ENCODE results near the gene TRAF4. TPM values are rescaled to one million over a fixed set of nuclear protein-coding genes. Genes with fewer than 3 reads are reported as not detected.

TRAF4 gene
- total and polyA plus RNA-seq, 2 experiments from 2014 or later, result 66.2 to 99.5 TPM

- H4K20me1 ChIP-seq (ENCODE audit: insufficient read depth, poor library complexity, severe bottlenecking), result peaks cover 23% of the 10 kb centered on the region
- peak overlapping the region; percentile 94 for H3K27ac ChIP-seq
- no peaks in the 10 kb centered on the region for H3K27me3 ChIP-seq
- no peaks in the 10 kb centered on the region for H3K36me3 ChIP-seq (replicated peaks; ENCODE audit: insufficient read depth, low read depth)
- H3K79me2 ChIP-seq, result peaks cover 43% of the 10 kb centered on the region
- H3K4me1 ChIP-seq (ENCODE audit: insufficient read depth), result peaks cover 38% of the 10 kb centered on the region
- H3K4me2 ChIP-seq, result peak overlapping the region; percentile 88
- H3K4me3 ChIP-seq, result peak overlapping the region; percentile 85
- DNase-seq (ENCODE audit: low spot score), result peak; percentile 63
- TF ChIP-seq EZH2phosphoT487 (IDR thresholded peaks at IDR 0.05; ENCODE audit: low read depth, severe bottlenecking, unreplicated experiment) (no peak), CTCF (IDR thresholded peaks at IDR 0.05; ENCODE audit: poor library complexity) (no peak), EZH2 (IDR thresholded peaks at IDR 0.05; ENCODE audit: borderline replicate concordance) (no peak)
- H3K9me3 ChIP-seq (ENCODE audit: low read depth), result no peaks in the 10 kb centered on the region
- H3K9me2 ChIP-seq (replicated peaks; ENCODE audit: insufficient read depth), result no peaks in the 10 kb centered on the region
- peak overlapping the region; percentile 11 for H2AFZ ChIP-seq
- WGBS (ENCODE audit: low lambda C conversion rate, missing lambda C conversion rate), result 2% methylated on average over 57 of the region's 63 CpGs
Measured at GRCh38 chr17:28716740-28717577, 26.9 kb upstream of the TRAF4 start.

GRCh38 chr17:28717578-28718332 lies 26.1 kb upstream of the TRAF4 start, which contains the start of gene RAB34:
Gene RAB34 (minus strand): TSS chr17:28717868. CDS start chr17:28717266, 602 bp downstream.
- DNase-seq (ENCODE audit: low spot score), result peak; percentile 94
- H3K9me3 ChIP-seq (ENCODE audit: low read depth), result no peaks in the 10 kb centered on the region
- peak within 1 kb of the TSS; percentile 94 for H3K27ac ChIP-seq
- H3K4me1 ChIP-seq (ENCODE audit: insufficient read depth), result peaks cover 34% of the 10 kb centered on the region
- peak within 1 kb of the TSS; percentile 70 for H2AFZ ChIP-seq
- peaks cover 51% of the 10 kb centered on the region for H3K79me2 ChIP-seq
- H3K36me3 ChIP-seq (replicated peaks; ENCODE audit: insufficient read depth, low read depth), result no peaks in the 10 kb centered on the region
- 5% methylated on average over 15 of the region's 60 CpGs for WGBS (ENCODE audit: low lambda C conversion rate, missing lambda C conversion rate)
- H4K20me1 ChIP-seq (ENCODE audit: insufficient read depth, poor library complexity, severe bottlenecking), result peaks cover 31% of the 10 kb centered on the region
- no peaks in the 10 kb centered on the region for H3K27me3 ChIP-seq
- H3K4me2 ChIP-seq, result peak within 1 kb of the TSS; percentile 88
- H3K4me3 ChIP-seq, result peak within 1 kb of the TSS; percentile 85
- TF ChIP-seq CTCF (IDR thresholded peaks at IDR 0.05; ENCODE audit: poor library complexity) (peak; percentile 51), EZH2phosphoT487 (IDR thresholded peaks at IDR 0.05; ENCODE audit: low read depth, severe bottlenecking, unreplicated experiment) (no peak)
- H3K9me2 ChIP-seq (replicated peaks; ENCODE audit: insufficient read depth), result no peaks in the 10 kb centered on the region

- H3K9me2 ChIP-seq (replicated peaks; ENCODE audit: insufficient read depth), result no peaks in the 10 kb centered on the region
- H3K9me3 ChIP-seq (ENCODE audit: low read depth), result no peaks in the 10 kb centered on the region
- peak overlapping the region; percentile 88 for H3K4me2 ChIP-seq
- H3K4me1 ChIP-seq (ENCODE audit: insufficient read depth), result peaks cover 34% of the 10 kb centered on the region
- TF ChIP-seq EZH2 (IDR thresholded peaks at IDR 0.05; ENCODE audit: borderline replicate concordance), result no peak
- TF ChIP-seq EZH2phosphoT487 (IDR thresholded peaks at IDR 0.05; ENCODE audit: low read depth, severe bottlenecking, unreplicated experiment), result no peak
- TF ChIP-seq CTCF (IDR thresholded peaks at IDR 0.05; ENCODE audit: poor library complexity), result no peak
- peaks cover 56% of the 10 kb centered on the region for H3K79me2 ChIP-seq
- H3K27me3 ChIP-seq, result no peaks in the 10 kb centered on the region
- H3K36me3 ChIP-seq (replicated peaks; ENCODE audit: insufficient read depth, low read depth), result no peaks in the 10 kb centered on the region
- peak overlapping the region; percentile 94 for H3K27ac ChIP-seq
- peaks cover 36% of the 10 kb centered on the region for H4K20me1 ChIP-seq (ENCODE audit: insufficient read depth, poor library complexity, severe bottlenecking)
- peak overlapping the region; percentile 27 for H3K4me3 ChIP-seq
- DNase-seq (ENCODE audit: low spot score), result no peak
- 17% methylated on average over 16 of the region's 18 CpGs for WGBS (ENCODE audit: low lambda C conversion rate, missing lambda C conversion rate)
- H2AFZ ChIP-seq, result peak overlapping the region; percentile 70
Measured at GRCh38 chr17:28718333-28719020, 25.3 kb upstream of the TRAF4 start.
